Endothelial cell of umbilical vein (primary cell): Measurements from ENCODE around the gene PPFIBP1. TPM values are rescaled to one million over a fixed set of nuclear protein-coding genes. Genes with fewer than 3 reads are reported as not detected.

Experiments used
- BruUV-seq: library from RNA; stranded (reverse); fragments of 400-500 nt; replicated peaks from 2 replicates; lab custom pipeline; 2021; lab: Mats Ljungman, UMichigan
- CTCF ChIA-PET: fragments of 300-600, 350-600 bp; sonication (Branson Sonifier 250); formaldehyde crosslinking; loops from one replicate; lab custom pipeline; 2021; ENCODE audit warnings: antibody characterized with exemption, inconsistent platforms; lab: Charles Lee
- POLR2A ChIA-PET: fragments of 300-600, 350-600 bp; sonication (Branson Sonifier 250); formaldehyde crosslinking; loops from one replicate; lab custom pipeline; 2021; ENCODE audit warnings: antibody characterized with exemption, inconsistent platforms; lab: Charles Lee
- DNase-seq: peaks from one replicate; pipeline ENCODE4 v3.0.0-alpha.2; 2011; ENCODE audit warnings: low read depth, low spot score
- FAIRE-seq: peaks from 2 replicates; lab custom pipeline; 2011; peaks lifted over from hg19 to GRCh38; lab: Jason Lieb, UNC
- H2AFZ ChIP-seq: 2 replicates; pipeline ENCODE4 v1.6.0; 2012; ENCODE audit warnings: low read depth, low read length, control low read depth, inconsistent platforms
- H3K27ac ChIP-seq: 2 replicates; pipeline ENCODE4 v1.5.1; 2011; ENCODE audit warnings: low read depth, mild to moderate bottlenecking, control low read depth, low read length, moderate library complexity; ENCODE audit not compliant: insufficient read depth
- H3K27me3 ChIP-seq, 2 experiments: 2 replicates each; pipeline versions ENCODE4 v1.6.0 to v1.6.1; 2011; ENCODE audit warnings: low read length in 2 of 2, mixed read lengths in 1 of 2; ENCODE audit not compliant: control insufficient read depth in 2 of 2, insufficient read depth in 2 of 2
- H3K36me3 ChIP-seq, 2 experiments: 2 replicates in 1 of 2; 3 replicates in 1 of 2; pipeline ENCODE4 v1.5.1; 2011; ENCODE audit warnings: low read length in 2 of 2, mild to moderate bottlenecking in 1 of 2, moderate library complexity in 1 of 2; ENCODE audit not compliant: control insufficient read depth in 2 of 2, insufficient read depth in 2 of 2; ENCODE audit errors: extremely low read depth in 1 of 2
- H3K4me1 ChIP-seq: 3 replicates; pipeline ENCODE4 v1.5.1; 2011; ENCODE audit warnings: mild to moderate bottlenecking, low read length; ENCODE audit not compliant: control insufficient read depth, insufficient read depth; ENCODE audit errors: extremely low read depth
- H3K4me2 ChIP-seq: 2 replicates; pipeline ENCODE4 v1.6.1; 2011; ENCODE audit warnings: low read length, control low read depth, mixed read lengths; ENCODE audit not compliant: insufficient read depth
- H3K4me3 ChIP-seq, 3 experiments: fragments of 200-600 bp in 1 of 3; sonication (generic), shearing (Covaris generic) in 1 of 3; replicated peaks in 1 of 3; 2 replicates each; pipeline ENCODE4 v1.5.1; 2011 to 2016; ENCODE audit warnings: control low read depth in 3 of 3, low read length in 3 of 3, mild to moderate bottlenecking in 2 of 3, inconsistent platforms in 1 of 3, low read depth in 1 of 3, moderate library complexity in 1 of 3; ENCODE audit not compliant: insufficient read depth in 1 of 3
- H3K79me2 ChIP-seq: 2 replicates; pipeline ENCODE4 v1.6.0; 2012; ENCODE audit warnings: low read length, inconsistent platforms; ENCODE audit not compliant: control insufficient read depth, insufficient read depth
- H3K9ac ChIP-seq: replicated peaks from 2 replicates; pipeline ENCODE3; 2011; ENCODE audit warnings: low read length, control low read depth; ENCODE audit not compliant: insufficient read depth; ENCODE audit errors: extremely low read depth
- H3K9me1 ChIP-seq: replicated peaks from 3 replicates; pipeline ENCODE4 v1.6.0; 2011; ENCODE audit warnings: mild to moderate bottlenecking, low read length; ENCODE audit not compliant: control insufficient read depth, insufficient read depth; ENCODE audit errors: extremely low read depth
- H3K9me3 ChIP-seq: replicated peaks from 2 replicates; pipeline ENCODE4 v1.5.1; 2012; ENCODE audit warnings: low read length, inconsistent platforms; ENCODE audit not compliant: control insufficient read depth, insufficient read depth
- H4K20me1 ChIP-seq: replicated peaks from 2 replicates; pipeline ENCODE3; 2011; ENCODE audit warnings: mild to moderate bottlenecking, low read length; ENCODE audit not compliant: control insufficient read depth, insufficient read depth; ENCODE audit errors: extremely low read depth
- CTCF ChIP-seq, 2 donors: IDR thresholded peaks; 1 replicate in 1 of 2; 2 replicates in 1 of 2; pipeline ENCODE4 v1.5.1; 2011; ENCODE audit warnings: low read length in 2 of 2, mild to moderate bottlenecking in 2 of 2, moderate library complexity in 2 of 2, control low read depth in 1 of 2, inconsistent platforms in 1 of 2, low read depth in 1 of 2; ENCODE audit not compliant: insufficient read depth in 1 of 2; ENCODE audit errors: extremely low read depth in 1 of 2
- EZH2 ChIP-seq: IDR thresholded peaks from 2 replicates; pipeline ENCODE4 v1.6.1; 2012; ENCODE audit warnings: borderline replicate concordance, low read depth, mild to moderate bottlenecking, moderate library complexity, low read length, inconsistent platforms; ENCODE audit not compliant: severe bottlenecking
- FOS ChIP-seq: IDR thresholded peaks from 2 replicates; pipeline ENCODE4 v1.6.1; 2011; ENCODE audit warnings: mild to moderate bottlenecking, low read length, moderate library complexity, borderline replicate concordance; ENCODE audit not compliant: insufficient read depth
- GATA2 ChIP-seq: IDR thresholded peaks from 2 replicates; pipeline ENCODE4 v1.7.0; 2011; ENCODE audit warnings: low read depth, mild to moderate bottlenecking, moderate library complexity, mixed read lengths, low read length; ENCODE audit not compliant: insufficient read length, insufficient read depth
- JUN ChIP-seq: IDR thresholded peaks from 2 replicates; pipeline ENCODE4 v1.6.1; 2011; ENCODE audit warnings: borderline replicate concordance, low read depth; ENCODE audit not compliant: insufficient read length, insufficient read depth
- MAX ChIP-seq: IDR thresholded peaks from 2 replicates; pipeline ENCODE4 v1.6.1; 2011; ENCODE audit not compliant: insufficient read depth, insufficient read length
- MYC ChIP-seq: IDR thresholded peaks from one replicate; pipeline ENCODE4 v1.6.1; 2011; ENCODE audit warnings: mild to moderate bottlenecking, low read depth, low read length
- POLR2A ChIP-seq: IDR thresholded peaks from 2 replicates; pipeline ENCODE4 v1.6.1; 2012; ENCODE audit warnings: low read depth, mild to moderate bottlenecking, control low read depth, low read length
- POLR2AphosphoS5 ChIP-seq: IDR thresholded peaks from 2 replicates; pipeline ENCODE4 v1.6.1; 2012; ENCODE audit warnings: low read depth, mild to moderate bottlenecking, control low read depth, low read length, moderate library complexity; ENCODE audit not compliant: insufficient read depth
- dilution Hi-C: fragments of 300-500 bp; cut with MboI; formaldehyde crosslinking; loops from one replicate; pipeline ENCODE4 v1.15.0; 2019; ENCODE audit warnings: low sequenced_read_pairs; ENCODE audit not compliant: extremely low pct_ligation_motif_present
- intact Hi-C: fragments of 100-400 bp; cut with micrococcal nuclease; formaldehyde crosslinking; loops from one replicate; pipeline ENCODE4 v1.10.0; 2022
- polyA plus RNA-seq, 4 experiments: library from polyadenylated mRNA; depleted of rRNA in 3 of 4; stranded (reverse) in 3 of 4; unstranded in 1 of 4; fragments of >200 nt; gene quantifications; 2 replicates each; pipeline versions ENCODE4 v1.2.1 to v1.2.3, GENCODE V29; 2011 to 2012; ENCODE audit warnings: missing spikeins in 1 of 4
- total RNA-seq: library from RNA; stranded (reverse); gene quantifications from 2 replicates; pipeline ENCODE4 v1.2.3, GENCODE V29; 2021

Gene PPFIBP1
- total and polyA plus RNA-seq, 2 donors (not counting 3 experiments of a cell fraction or from before 2014, with no cell fraction given) = 45.5 to 154 TPM

- Histone ChIP-seq H3K9ac (peak overlapping the region; percentile 19), H3K36me3 (no peaks in the 10 kb centered on the region), H3K9me3 (no peaks in the 10 kb centered on the region), H4K20me1 (no peaks in the 10 kb centered on the region), H3K79me2 (peaks cover 96% of the 10 kb centered on the region), H3K27ac (peak overlapping the region; percentile 70), H3K4me2 (peak overlapping the region; percentile 89), H3K4me3 (peak overlapping the region in 1 of 3 experiments; percentile 53), H2AFZ (no peak overlapping the region), H3K4me1 (peaks cover 79% of the 10 kb centered on the region), H3K27me3 (no peaks in the 10 kb centered on the region), H3K9me1 (no peaks in the 10 kb centered on the region)
- intact Hi-C loops (loop anchor here (2.0 kb wide), 1 partner anchor 20 kb away; no protein-coding TSS in a partner anchor), dilution Hi-C loops (no loop called here)
- TF ChIP-seq POLR2AphosphoS5 (no peak), GATA2 (no peak), FOS (no peak), JUN (no peak), MAX (no peak), POLR2A (no peak), EZH2 (no peak), CTCF (IDR thresholded peaks at IDR 0.05; ENCODE audit: extremely low read depth in 1 of 2, insufficient read depth in 1 of 2, low read depth in 1 of 2, low read length in 2 of 2) (no peak), MYC (no peak)
- FAIRE-seq (no peak), DNase-seq (peak; percentile 78)
- ChIA-PET POLR2A (interaction anchor here (1.1 to 2.1 kb wide), 2 partner anchors 30 to 94 kb away, joined by 3 to 11 read pairs; partner anchors contain the start of gene PPFIBP1), CTCF (interaction anchor here (0.6 to 3.1 kb wide), 9 partner anchors 9 to 130 kb away, joined by 3 to 18 read pairs (median 8); partner anchors contain the start of gene PPFIBP1)
- BruUV-seq = no TSS peak
Observed at GRCh38 chr12:27554421-27555186, 30.6 kb downstream of the PPFIBP1 start.
